Caco-2 (cell line): ENCODE measurements around the gene NRCAM. TPM values are rescaled to one million over a fixed set of nuclear protein-coding genes. Genes with fewer than 3 reads are reported as not detected.

Experiments
- BruUV-seq: library from RNA; stranded (reverse); fragments of 400-500 nt; replicated peaks from 2 replicates; lab custom pipeline; 2021; lab: Mats Ljungman, UMichigan
- CTCF ChIA-PET: fragments of 300-600 bp; sonication (Branson Sonifier 250); formaldehyde crosslinking; loops from one replicate; lab custom pipeline; 2022; ENCODE audit warnings: antibody characterized with exemption; lab: Charles Lee
- POLR2A ChIA-PET: fragments of 300-600 bp; sonication (Branson Sonifier 250); formaldehyde crosslinking; loops from one replicate; lab custom pipeline; 2022; ENCODE audit warnings: antibody characterized with exemption; lab: Charles Lee
- DNase-seq, 2 experiments: peaks; one replicate each; pipeline versions ENCODE4 v3.0.0 to v3.0.0-alpha.2; 2020 to 2022
- H3K27me3 ChIP-seq: replicated peaks from 2 replicates; pipeline ENCODE4 v1.6.0; 2011; ENCODE audit warnings: low read length; ENCODE audit not compliant: control insufficient read depth, insufficient read depth
- H3K36me3 ChIP-seq: 2 replicates; pipeline ENCODE4 v1.5.1; 2011; ENCODE audit warnings: low read length; ENCODE audit not compliant: control insufficient read depth, insufficient read depth
- H3K4me1 ChIP-seq: fragments of 250-450 bp; sonication (Bioruptor Pico); 2 replicates; pipeline ENCODE4 v1.5.1; 2020; ENCODE audit warnings: mild to moderate bottlenecking
- H3K4me3 ChIP-seq: 2 replicates; pipeline ENCODE4 v1.5.1; 2011; ENCODE audit warnings: low read depth, mild to moderate bottlenecking, control low read depth, low read length
- H3K9me3 ChIP-seq: fragments of 250-450 bp; sonication (Bioruptor Pico); 2 replicates; pipeline ENCODE4 v1.5.1; 2020; ENCODE audit warnings: mild to moderate bottlenecking, moderate library complexity
- H3K27ac Mint-ChIP-seq: one replicate; pipeline ENCODE4 v1.8.0; 2022; ENCODE audit warnings: mixed read lengths; ENCODE audit not compliant: unreplicated experiment
- H3K27me3 Mint-ChIP-seq: one replicate; pipeline ENCODE4 v1.8.0; 2022; ENCODE audit warnings: mixed read lengths; ENCODE audit not compliant: insufficient read depth, unreplicated experiment
- H3K36me3 Mint-ChIP-seq: one replicate; pipeline ENCODE4 v1.8.0; 2022; ENCODE audit warnings: mild to moderate bottlenecking, mixed read lengths; ENCODE audit not compliant: insufficient read depth, unreplicated experiment
- H3K4me1 Mint-ChIP-seq: one replicate; pipeline ENCODE4 v1.8.0; 2022; ENCODE audit warnings: low read depth, mixed read lengths; ENCODE audit not compliant: unreplicated experiment
- H3K4me3 Mint-ChIP-seq: one replicate; pipeline ENCODE4 v1.8.0; 2022; ENCODE audit warnings: mild to moderate bottlenecking, moderate library complexity, mixed read lengths; ENCODE audit not compliant: unreplicated experiment
- H3K9me3 Mint-ChIP-seq: one replicate; pipeline ENCODE4 v1.8.0; 2022; ENCODE audit warnings: mixed read lengths; ENCODE audit not compliant: unreplicated experiment
- intact Hi-C: fragments of 100-400 bp; cut with micrococcal nuclease; formaldehyde crosslinking; loops from one replicate; pipeline ENCODE4 v1.10.0; 2022; ENCODE audit not compliant: unreplicated experiment
- total RNA-seq: library from RNA; stranded (reverse); gene quantifications from 2 replicates; pipeline ENCODE4 v1.2.3, GENCODE V29; 2022
- TF ChIP-seq, protein P1 (sequence below), 2 experiments: fragments of 200-600 bp in 1 of 2; IDR thresholded peaks; 1 replicate in 1 of 2; 2 replicates in 1 of 2; pipeline versions ENCODE4 v1.5.1 to v1.8.0; 2011 to 2022; ENCODE audit warnings: antibody characterized with exemption in 1 of 2, control low read depth in 1 of 2, inconsistent platforms in 1 of 2, low read depth in 1 of 2, low read length in 1 of 2, mild to moderate bottlenecking in 1 of 2, moderate library complexity in 1 of 2; ENCODE audit not compliant: insufficient read depth in 1 of 2, severe bottlenecking in 1 of 2, unreplicated experiment in 1 of 2

Gene NRCAM
- total RNA-seq, 1 experiment from 2014 or later = 96.2 TPM

GRCh38 chr7:108374899-108375298 lies 81.3 kb downstream of the NRCAM start:
- no peak overlapping the region for H3K27ac Mint-ChIP-seq
- no peaks in the 10 kb centered on the region for H3K27me3 Mint-ChIP-seq
- no peaks in the 10 kb centered on the region for H3K36me3 Mint-ChIP-seq
- ChIA-PET CTCF (no interaction called here), POLR2A (no interaction called here)
- intact Hi-C loops = no loop called here
- Histone ChIP-seq H3K9me3 (no peaks in the 10 kb centered on the region), H3K4me1 (no peaks in the 10 kb centered on the region), H3K27me3 (no peaks in the 10 kb centered on the region), H3K36me3 (no peaks in the 10 kb centered on the region), H3K4me3 (no peak overlapping the region)
- peaks cover 14% of the 10 kb centered on the region for H3K4me1 Mint-ChIP-seq
- TF ChIP-seq, protein P1, sequence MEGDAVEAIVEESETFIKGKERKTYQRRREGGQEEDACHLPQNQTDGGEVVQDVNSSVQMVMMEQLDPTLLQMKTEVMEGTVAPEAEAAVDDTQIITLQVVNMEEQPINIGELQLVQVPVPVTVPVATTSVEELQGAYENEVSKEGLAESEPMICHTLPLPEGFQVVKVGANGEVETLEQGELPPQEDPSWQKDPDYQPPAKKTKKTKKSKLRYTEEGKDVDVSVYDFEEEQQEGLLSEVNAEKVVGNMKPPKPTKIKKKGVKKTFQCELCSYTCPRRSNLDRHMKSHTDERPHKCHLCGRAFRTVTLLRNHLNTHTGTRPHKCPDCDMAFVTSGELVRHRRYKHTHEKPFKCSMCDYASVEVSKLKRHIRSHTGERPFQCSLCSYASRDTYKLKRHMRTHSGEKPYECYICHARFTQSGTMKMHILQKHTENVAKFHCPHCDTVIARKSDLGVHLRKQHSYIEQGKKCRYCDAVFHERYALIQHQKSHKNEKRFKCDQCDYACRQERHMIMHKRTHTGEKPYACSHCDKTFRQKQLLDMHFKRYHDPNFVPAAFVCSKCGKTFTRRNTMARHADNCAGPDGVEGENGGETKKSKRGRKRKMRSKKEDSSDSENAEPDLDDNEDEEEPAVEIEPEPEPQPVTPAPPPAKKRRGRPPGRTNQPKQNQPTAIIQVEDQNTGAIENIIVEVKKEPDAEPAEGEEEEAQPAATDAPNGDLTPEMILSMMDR (IDR thresholded peaks at IDR 0.05; ENCODE audit: insufficient read depth in 1 of 2, low read depth in 1 of 2, low read length in 1 of 2, severe bottlenecking in 1 of 2, unreplicated experiment in 1 of 2) = no peak
- no peak overlapping the region for H3K4me3 Mint-ChIP-seq
- BruUV-seq = no TSS peak
- DNase-seq = no peak
- no peaks in the 10 kb centered on the region for H3K9me3 Mint-ChIP-seq

DNA sequence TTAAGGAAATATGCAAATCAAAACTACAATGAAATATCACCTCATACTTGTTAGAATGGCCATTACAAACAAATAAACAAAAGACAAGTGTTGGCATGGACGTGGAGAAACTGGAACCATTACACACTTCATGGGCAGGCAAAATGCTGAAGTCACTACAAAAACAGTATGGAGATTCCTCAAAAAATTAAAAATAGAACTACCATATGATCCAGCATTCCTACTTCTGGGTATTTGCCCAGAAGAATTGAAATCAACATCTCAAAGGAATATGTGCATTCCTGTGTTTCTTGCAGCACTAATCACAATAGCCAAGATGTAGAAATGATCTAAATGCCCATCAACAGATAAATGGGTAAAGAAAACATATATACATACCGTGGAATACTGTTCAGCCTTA lies 83.6 kb downstream of the NRCAM start:
- Mint-ChIP-seq H3K9me3 (no peaks in the 10 kb centered on the region), H3K4me3 (no peak overlapping the region), H3K27me3 (no peaks in the 10 kb centered on the region), H3K4me1 (peaks cover 6% of the 10 kb centered on the region), H3K36me3 (no peaks in the 10 kb centered on the region), H3K27ac (no peak overlapping the region)
- Histone ChIP-seq H3K36me3 (no peaks in the 10 kb centered on the region), H3K4me3 (no peak overlapping the region), H3K9me3 (no peaks in the 10 kb centered on the region), H3K27me3 (no peaks in the 10 kb centered on the region), H3K4me1 (no peaks in the 10 kb centered on the region)
- intact Hi-C loops = no loop called here
- no peak for DNase-seq
- no TSS peak for BruUV-seq
- CTCF ChIA-PET = no interaction called here
- TF ChIP-seq, protein P1 (IDR thresholded peaks at IDR 0.05; ENCODE audit: insufficient read depth in 1 of 2, low read depth in 1 of 2, low read length in 1 of 2, severe bottlenecking in 1 of 2, unreplicated experiment in 1 of 2) = no peak
- POLR2A ChIA-PET = no interaction called here

DNA sequence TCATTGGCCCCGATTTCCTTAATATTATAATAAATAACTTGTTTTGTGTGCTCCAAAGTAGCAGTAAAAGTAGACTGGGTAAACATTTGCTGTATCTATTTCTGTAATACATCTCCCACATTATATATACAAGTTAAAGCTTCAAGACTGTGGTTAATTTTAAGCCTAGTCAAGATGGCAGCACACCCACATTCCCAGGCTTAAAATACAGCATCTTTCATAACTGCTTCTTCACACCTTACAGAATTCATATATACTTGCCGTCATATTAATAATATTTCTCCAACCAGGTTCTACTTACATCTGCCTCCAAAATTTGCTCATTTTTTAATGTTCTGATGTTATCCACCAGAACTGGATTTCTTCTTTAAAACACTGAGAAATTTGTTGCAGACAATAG lies 85.6 kb downstream of the NRCAM start:
- Histone ChIP-seq H3K9me3 (no peaks in the 10 kb centered on the region), H3K36me3 (no peaks in the 10 kb centered on the region), H3K4me1 (no peaks in the 10 kb centered on the region), H3K27me3 (no peaks in the 10 kb centered on the region), H3K4me3 (no peak overlapping the region)
- no peak overlapping the region for H3K4me3 Mint-ChIP-seq
- intact Hi-C loops = no loop called here
- no peak overlapping the region for H3K27ac Mint-ChIP-seq
- TF ChIP-seq, protein P1 (IDR thresholded peaks at IDR 0.05; ENCODE audit: insufficient read depth in 1 of 2, low read depth in 1 of 2, low read length in 1 of 2, severe bottlenecking in 1 of 2, unreplicated experiment in 1 of 2) = no peak
- H3K27me3 Mint-ChIP-seq = no peaks in the 10 kb centered on the region
- POLR2A ChIA-PET = interaction anchor here (0.6 kb wide), 1 partner anchor 162 kb away, joined by 3 read pairs; no protein-coding TSS in a partner anchor
- CTCF ChIA-PET = no interaction called here
- no peak for DNase-seq
- BruUV-seq = no TSS peak
- H3K9me3 Mint-ChIP-seq = no peaks in the 10 kb centered on the region
- H3K36me3 Mint-ChIP-seq = no peaks in the 10 kb centered on the region
- H3K4me1 Mint-ChIP-seq = peaks cover 6% of the 10 kb centered on the region
